ENCODE data around the gene PLEK2. TPM values are rescaled to one million over a fixed set of nuclear protein-coding genes. Genes with fewer than 3 reads are reported as not detected.
"Not testable (repeated sequence)": the region's sequence is repeated elsewhere in the genome, so short reads cannot be mapped to it uniquely, and the experiment has no call there.

The PLEK2 gene
- total RNA-seq, 2 donors from 2014 or later, result 71.6 to 84.0 TPM

DNA sequence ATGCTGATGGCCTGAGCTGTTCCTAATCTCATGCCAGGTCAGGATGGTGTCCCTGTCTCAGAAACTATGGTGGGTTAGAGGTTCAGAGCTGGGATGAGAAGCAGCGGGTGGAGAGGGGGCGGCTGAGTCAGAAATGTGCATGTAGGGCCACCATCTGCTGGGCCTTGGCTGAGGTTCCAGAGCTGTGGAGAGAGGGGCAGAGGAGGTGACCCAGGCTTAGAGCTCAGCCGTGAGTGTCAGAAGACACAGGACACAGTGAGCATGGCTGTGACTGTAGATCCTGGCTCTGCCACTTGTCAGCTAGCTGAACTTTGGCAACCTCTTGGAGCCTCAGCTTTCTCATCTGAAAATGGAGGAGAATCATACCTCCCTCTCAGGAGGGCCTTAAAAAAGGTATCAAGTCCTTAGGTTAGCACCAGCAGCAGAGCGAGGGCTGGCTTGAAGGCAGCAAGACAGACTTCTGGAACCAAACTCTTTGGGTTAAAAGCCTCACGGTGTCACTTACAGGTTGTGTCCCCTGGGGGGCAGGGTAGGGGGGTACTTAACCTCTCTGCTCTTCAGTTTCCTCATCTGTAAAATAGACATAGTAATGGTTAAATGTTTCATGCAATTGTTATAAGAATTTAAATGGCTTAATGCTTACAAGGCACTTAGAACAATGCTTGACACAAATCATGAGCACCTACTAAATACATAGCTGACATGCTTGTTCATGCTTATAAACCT is 41.8 kb upstream of the PLEK2 start:
- Histone ChIP-seq H3K4me1 (no peaks in the 10 kb centered on the region), H3K27ac (no peak overlapping the region), H3K36me3 (no peaks in the 10 kb centered on the region), H3K9me3 (no peaks in the 10 kb centered on the region), H3K9ac (ENCODE audit: low read depth in 2 of 2, low read length in 2 of 2) (no peak overlapping the region), H3K27me3 (no peaks in the 10 kb centered on the region), H3K4me3 (no peak overlapping the region)
- TF ChIP-seq, protein P1, sequence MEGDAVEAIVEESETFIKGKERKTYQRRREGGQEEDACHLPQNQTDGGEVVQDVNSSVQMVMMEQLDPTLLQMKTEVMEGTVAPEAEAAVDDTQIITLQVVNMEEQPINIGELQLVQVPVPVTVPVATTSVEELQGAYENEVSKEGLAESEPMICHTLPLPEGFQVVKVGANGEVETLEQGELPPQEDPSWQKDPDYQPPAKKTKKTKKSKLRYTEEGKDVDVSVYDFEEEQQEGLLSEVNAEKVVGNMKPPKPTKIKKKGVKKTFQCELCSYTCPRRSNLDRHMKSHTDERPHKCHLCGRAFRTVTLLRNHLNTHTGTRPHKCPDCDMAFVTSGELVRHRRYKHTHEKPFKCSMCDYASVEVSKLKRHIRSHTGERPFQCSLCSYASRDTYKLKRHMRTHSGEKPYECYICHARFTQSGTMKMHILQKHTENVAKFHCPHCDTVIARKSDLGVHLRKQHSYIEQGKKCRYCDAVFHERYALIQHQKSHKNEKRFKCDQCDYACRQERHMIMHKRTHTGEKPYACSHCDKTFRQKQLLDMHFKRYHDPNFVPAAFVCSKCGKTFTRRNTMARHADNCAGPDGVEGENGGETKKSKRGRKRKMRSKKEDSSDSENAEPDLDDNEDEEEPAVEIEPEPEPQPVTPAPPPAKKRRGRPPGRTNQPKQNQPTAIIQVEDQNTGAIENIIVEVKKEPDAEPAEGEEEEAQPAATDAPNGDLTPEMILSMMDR (IDR thresholded peaks at IDR 0.05), result no peak
- intact Hi-C loops (cut with DNase I), result no loop called here
- no peak for DNase-seq

DNA sequence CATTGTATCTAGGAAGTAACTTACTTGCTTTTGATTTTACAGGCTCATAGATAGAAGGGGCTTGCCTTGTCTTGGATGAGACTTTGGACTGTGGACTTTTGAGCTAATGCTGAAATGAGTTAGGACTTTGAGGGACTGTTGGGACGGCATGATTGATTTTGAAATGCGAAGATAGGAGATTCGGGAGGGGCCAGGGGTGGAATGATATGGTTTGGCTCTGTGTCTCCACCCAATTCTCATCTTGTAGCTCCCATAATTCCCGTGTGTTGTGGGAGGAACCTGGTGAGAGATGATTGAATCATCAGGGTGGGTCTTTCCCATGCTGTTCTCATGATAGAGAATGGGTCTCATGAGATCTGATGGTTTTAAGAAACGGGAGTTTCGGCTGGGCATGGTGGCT is 39.7 kb upstream of the PLEK2 start:
- H3K27me3 ChIP-seq; H3K4me1 ChIP-seq; H3K4me3 ChIP-seq; H3K36me3 ChIP-seq; H3K27ac ChIP-seq; H3K9me3 ChIP-seq; H3K9ac ChIP-seq (ENCODE audit: low read depth in 2 of 2, low read length in 2 of 2); DNase-seq; intact Hi-C loops (cut with DNase I): not testable (repeated sequence)

DNA sequence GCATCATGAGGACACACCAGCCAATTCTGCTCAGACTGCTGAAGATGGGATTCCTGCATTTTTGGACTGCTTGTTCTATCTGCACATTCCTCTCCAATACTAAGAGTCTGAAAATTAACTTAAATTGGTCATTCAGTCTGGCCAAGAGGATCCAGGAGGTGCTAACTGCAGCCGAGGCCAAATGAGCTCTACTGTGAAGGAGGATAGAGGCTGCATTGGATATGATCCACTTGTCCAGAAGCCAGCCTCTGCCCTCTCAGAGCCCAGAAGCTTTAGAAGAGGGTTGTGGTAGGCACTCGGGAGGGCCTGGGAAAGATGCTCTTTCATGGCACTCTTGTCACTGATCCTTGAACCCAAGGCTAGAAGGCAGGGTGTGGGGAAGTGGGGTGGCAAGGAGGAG is 37.1 kb upstream of the PLEK2 start:
- no peaks in the 10 kb centered on the region for H3K9me3 ChIP-seq
- no peak overlapping the region for H3K27ac ChIP-seq
- no peaks in the 10 kb centered on the region for H3K36me3 ChIP-seq
- no peak overlapping the region for H3K9ac ChIP-seq (ENCODE audit: low read depth in 2 of 2, low read length in 2 of 2)
- H3K4me3 ChIP-seq, result no peak overlapping the region
- no peaks in the 10 kb centered on the region for H3K27me3 ChIP-seq
- intact Hi-C loops (cut with DNase I), result no loop called here
- TF ChIP-seq, protein P1 (IDR thresholded peaks at IDR 0.05), result no peak
- no peak for DNase-seq
- H3K4me1 ChIP-seq, result no peaks in the 10 kb centered on the region

DNA sequence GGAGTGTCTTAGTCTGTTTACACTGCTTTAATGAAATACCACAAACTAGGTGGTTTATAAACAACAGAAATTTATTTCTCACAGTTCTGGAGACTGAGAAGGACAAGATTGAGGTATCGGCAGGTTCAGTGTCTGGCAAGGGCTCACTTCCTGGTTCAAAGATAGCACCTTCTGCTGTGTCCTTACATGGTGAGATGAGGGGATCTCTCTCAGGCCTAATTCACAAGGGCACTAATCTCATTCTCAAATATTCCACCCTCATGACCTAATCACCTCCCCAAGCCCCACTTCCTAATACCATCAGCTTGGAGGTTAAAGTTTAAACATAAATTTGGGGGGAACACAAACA is 35.0 kb upstream of the PLEK2 start:
- Histone ChIP-seq H3K9me3 (no peaks in the 10 kb centered on the region), H3K4me3 (no peak overlapping the region), H3K4me1 (no peaks in the 10 kb centered on the region), H3K36me3 (no peaks in the 10 kb centered on the region), H3K27ac (no peak overlapping the region), H3K9ac (ENCODE audit: low read depth in 2 of 2, low read length in 2 of 2) (peak overlapping the region in 1 of 2 donors; percentile 38), H3K27me3 (no peaks in the 10 kb centered on the region)
- TF ChIP-seq, protein P1 (IDR thresholded peaks at IDR 0.05), result no peak
- intact Hi-C loops (cut with DNase I), result no loop called here
- DNase-seq, result no peak

DNA sequence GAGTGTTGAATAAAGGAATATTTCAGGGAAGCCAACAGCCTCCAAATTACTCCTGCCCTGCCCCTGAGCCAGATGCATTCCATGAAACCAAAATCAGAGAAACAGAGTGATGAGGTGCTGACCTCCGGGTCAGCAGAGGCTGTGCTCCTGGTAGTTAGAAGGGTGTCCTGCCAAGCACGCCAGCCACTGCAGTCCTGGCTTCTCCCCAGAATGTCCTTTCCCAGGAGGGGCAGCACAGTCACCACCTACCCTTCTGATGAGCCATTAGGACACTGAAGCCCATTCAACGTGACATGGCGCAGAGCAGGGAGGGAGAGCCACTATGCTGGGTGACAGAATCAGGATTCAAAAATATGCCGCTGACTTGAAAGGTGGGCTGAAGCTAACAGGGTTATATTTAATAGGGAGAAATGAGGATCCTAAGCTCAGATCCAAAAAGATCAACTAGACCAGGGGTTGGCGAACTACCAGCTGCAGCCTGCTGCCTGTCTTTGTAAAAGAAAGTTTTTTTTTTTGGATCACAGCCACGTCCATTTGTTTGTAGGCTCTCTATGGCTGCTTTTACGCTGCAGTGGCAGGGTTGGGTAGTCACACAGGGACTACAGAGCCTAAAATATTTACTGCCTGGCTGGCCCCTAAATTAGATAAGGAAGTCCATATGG is 34.5 kb upstream of the PLEK2 start:
- TF ChIP-seq, protein P1 (IDR thresholded peaks at IDR 0.05), result no peak
- no peak overlapping the region for H3K27ac ChIP-seq
- no peak overlapping the region for H3K4me3 ChIP-seq
- no peak for DNase-seq
- H3K27me3 ChIP-seq, result no peaks in the 10 kb centered on the region
- no peaks in the 10 kb centered on the region for H3K4me1 ChIP-seq
- intact Hi-C loops (cut with DNase I), result no loop called here
- no peaks in the 10 kb centered on the region for H3K9me3 ChIP-seq
- H3K9ac ChIP-seq (ENCODE audit: low read depth in 2 of 2, low read length in 2 of 2), result peak overlapping the region in 1 of 2 donors; percentile 38
- no peaks in the 10 kb centered on the region for H3K36me3 ChIP-seq

DNA sequence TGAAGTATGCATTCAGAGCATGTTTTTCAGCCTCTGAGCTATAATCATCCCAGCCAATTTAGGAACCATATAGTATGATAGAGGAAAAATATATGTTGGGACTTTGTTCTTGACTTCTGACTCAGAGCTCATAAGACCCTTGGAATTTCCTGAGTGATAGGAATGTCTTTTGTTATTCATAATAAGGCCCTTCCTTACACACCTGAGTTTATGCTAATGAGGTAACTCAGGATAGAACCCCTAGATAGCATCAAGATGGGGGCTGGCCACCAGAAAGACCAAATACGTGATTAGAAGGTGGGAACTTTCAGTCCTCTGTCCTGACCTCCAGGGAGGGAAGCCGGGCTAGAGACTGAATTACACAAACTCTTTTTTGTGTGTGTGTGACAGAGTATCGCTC is 32.4 kb upstream of the PLEK2 start:
- Histone ChIP-seq H3K27me3 (no peaks in the 10 kb centered on the region), H3K27ac (no peak overlapping the region), H3K36me3 (no peaks in the 10 kb centered on the region), H3K4me3 (no peak overlapping the region), H3K9ac (ENCODE audit: low read depth in 2 of 2, low read length in 2 of 2) (no peak overlapping the region), H3K4me1 (peaks cover 3% of the 10 kb centered on the region), H3K9me3 (no peaks in the 10 kb centered on the region)
- TF ChIP-seq, protein P1 (IDR thresholded peaks at IDR 0.05), result no peak
- DNase-seq, result no peak
- intact Hi-C loops (cut with DNase I), result no loop called here

All from colonic mucosa (tissue), 4 donors.